NT2/D1 (cell line): ENCODE data around the gene CCDC40.

Experiments
- SUZ12 ChIP-seq: IDR thresholded peaks from 2 replicates; pipeline ENCODE4 v1.6.1; 2011; ENCODE audit not compliant: insufficient read length, insufficient read depth; ENCODE audit errors: extremely low read depth
- YY1 ChIP-seq: IDR thresholded peaks from 2 replicates; pipeline ENCODE4 v1.6.1; 2011; ENCODE audit not compliant: insufficient read length, insufficient read depth
- ZNF274 ChIP-seq: IDR thresholded peaks from 2 replicates; pipeline ENCODE4 v1.6.1; 2011; ENCODE audit warnings: mild to moderate bottlenecking, low read depth, low read length

GRCh38 chr17:79988185-79988971, 48.1 kb upstream of the CCDC40 start:
- TF ChIP-seq ZNF274 (no peak), YY1 (no peak), SUZ12 (no peak)
